HepG2 (cell line): Measurements from ENCODE around the gene STK39. TPM values are rescaled to one million over a fixed set of nuclear protein-coding genes. Genes with fewer than 3 reads are reported as not detected.

Source experiments
- ATAC-seq: fragments of 200-7000 bp; cut with Tn5 transposase; 3 replicates; pipeline ENCODE4 v1.9.1; 2020; ENCODE audit warnings: mild to moderate bottlenecking, moderate library complexity
- BruUV-seq: library from RNA; stranded (reverse); fragments of 400-500 nt; replicated peaks from 2 replicates; lab custom pipeline; 2021; lab: Mats Ljungman, UMichigan
- CTCF ChIA-PET: fragments of 300-600 bp; formaldehyde crosslinking; extraction: SDS; loops from one replicate; lab custom pipeline; 2021; ENCODE audit warnings: low total read pairs, inconsistent platforms, low intra/inter-chr PET ratio; lab: Yijun Ruan, JAX
- POLR2A ChIA-PET: fragments of 350-600 bp; sonication (Branson Sonifier 250); formaldehyde crosslinking; loops from one replicate; lab custom pipeline; 2020; ENCODE audit warnings: antibody characterized with exemption, inconsistent platforms; lab: Yijun Ruan, JAX
- DNase-seq: peaks from one replicate; pipeline ENCODE4 v3.0.0-alpha.2; 2015; ENCODE audit warnings: low spot score
- FAIRE-seq: peaks from 3 replicates; lab custom pipeline; 2011; peaks lifted over from hg19 to GRCh38; lab: Jason Lieb, UNC
- H2AFZ ChIP-seq: one replicate; pipeline ENCODE4 v1.6.1; 2011; ENCODE audit warnings: low read length, inconsistent platforms
- H3K27ac ChIP-seq: fragments of 300-600 bp; 3 replicates; pipeline ENCODE4 v1.8.0; 2011; ENCODE audit warnings: mixed run types, mild to moderate bottlenecking, mixed read lengths, low read length, inconsistent platforms; ENCODE audit not compliant: insufficient read depth; ENCODE audit errors: extremely low read length
- H3K27me3 ChIP-seq, 2 experiments: fragments of 200-600 bp in 1 of 2; 2 replicates in 1 of 2; 3 replicates in 1 of 2; pipeline versions ENCODE4 v1.6.0 to v1.8.0; 2011; ENCODE audit warnings: low read length in 2 of 2, mild to moderate bottlenecking in 2 of 2, moderate library complexity in 2 of 2, inconsistent platforms in 1 of 2; ENCODE audit not compliant: insufficient read depth in 2 of 2, control insufficient read depth in 1 of 2
- H3K36me3 ChIP-seq, 2 experiments: fragments of 200-600 bp in 1 of 2; replicated peaks in 1 of 2; 2 replicates in 1 of 2; 3 replicates in 1 of 2; pipeline versions ENCODE4 v1.5.1 to v1.8.0; 2011; ENCODE audit warnings: low read length in 2 of 2, inconsistent platforms in 1 of 2; ENCODE audit not compliant: insufficient read depth in 2 of 2, control insufficient read depth in 1 of 2
- H3K4me1 ChIP-seq: 2 replicates; pipeline ENCODE4 v1.5.1; 2012; ENCODE audit warnings: low read length, inconsistent platforms; ENCODE audit not compliant: insufficient read depth
- H3K4me2 ChIP-seq: 2 replicates; pipeline ENCODE4 v1.6.0; 2011; ENCODE audit warnings: low read depth, low read length, inconsistent platforms
- H3K4me3 ChIP-seq, 3 experiments: fragments of 200-600 bp in 1 of 3; sonication (generic), shearing (Covaris generic) in 1 of 3; replicated peaks in 1 of 3; 2 replicates each; pipeline ENCODE4 v1.5.1; 2011 to 2016; ENCODE audit warnings: low read length in 3 of 3, inconsistent platforms in 2 of 3, low read depth in 2 of 3, mild to moderate bottlenecking in 2 of 3, control low read depth in 1 of 3, mixed read lengths in 1 of 3; ENCODE audit not compliant: insufficient read depth in 1 of 3
- H3K79me2 ChIP-seq: one replicate; pipeline ENCODE4 v1.6.1; 2011; ENCODE audit warnings: low read length, inconsistent platforms; ENCODE audit not compliant: insufficient read depth
- H3K9ac ChIP-seq: 2 replicates; pipeline ENCODE4 v1.6.0; 2011; ENCODE audit warnings: mild to moderate bottlenecking, low read depth, low read length, inconsistent platforms; ENCODE audit not compliant: insufficient read depth
- H3K9me3 ChIP-seq: 2 replicates; pipeline ENCODE4 v1.5.1; 2012; ENCODE audit warnings: mild to moderate bottlenecking, low read length
- H4K20me1 ChIP-seq: 2 replicates; pipeline ENCODE4 v1.6.0; 2011; ENCODE audit warnings: inconsistent platforms, mild to moderate bottlenecking, low read length, moderate library complexity; ENCODE audit not compliant: insufficient read depth
- DNMT3B ChIP-seq: conservative IDR thresholded peaks from 2 replicates; pipeline ENCODE4 v1.6.1; 2016; ENCODE audit warnings: missing biosample characterization, control low read depth
- MAF1 ChIP-seq: sonication (generic); formaldehyde crosslinking; IDR thresholded peaks from 2 replicates; pipeline ENCODE4 v1.5.0; 2020; ENCODE audit warnings: missing genetic modification reagents, borderline replicate concordance
- NR2F6 ChIP-seq, 2 experiments: IDR thresholded peaks; 2 replicates each; pipeline ENCODE4 v1.6.1; 2016; ENCODE audit warnings: antibody characterized with exemption in 1 of 2, mild to moderate bottlenecking in 1 of 2
- SIN3B ChIP-seq: fragments of 150-350 bp; IDR thresholded peaks from 2 replicates; pipeline ENCODE4 v1.6.1; 2014; ENCODE audit warnings: low read length
- TRIM22 ChIP-seq: fragments of 450-650 bp; IDR thresholded peaks from 2 replicates; pipeline ENCODE4 v1.6.1; 2017
- TSC22D2 ChIP-seq: sonication (generic); formaldehyde crosslinking; IDR thresholded peaks from 2 replicates; pipeline ENCODE4 v1.5.1; 2020; ENCODE audit warnings: missing genetic modification reagents, mild to moderate bottlenecking, borderline replicate concordance
- U2AF1 ChIP-seq: fragments of 200-400 bp; formaldehyde crosslinking; optimal IDR thresholded peaks from 2 replicates; pipeline ENCODE3; 2017; ENCODE audit warnings: mild to moderate bottlenecking, low read depth, low read length
- ZNF3 ChIP-seq: IDR thresholded peaks from 2 replicates; pipeline ENCODE4 v1.7.0; 2017; ENCODE audit warnings: inconsistent platforms
- ZNF331 ChIP-seq: sonication (generic); formaldehyde crosslinking; IDR thresholded peaks from 2 replicates; pipeline ENCODE4 v1.4.0; 2020; ENCODE audit warnings: missing genetic modification reagents
- ZNF570 ChIP-seq: sonication (generic); formaldehyde crosslinking; IDR thresholded peaks from 2 replicates; pipeline ENCODE4 v1.4.0; 2020; ENCODE audit warnings: mild to moderate bottlenecking, missing genetic modification reagents, borderline replicate concordance
- ZNF598 ChIP-seq: sonication (generic); formaldehyde crosslinking; IDR thresholded peaks from 2 replicates; pipeline ENCODE4 v1.5.1; 2020; ENCODE audit warnings: mild to moderate bottlenecking, missing genetic modification reagents, borderline replicate concordance
- ZNF737 ChIP-seq: sonication (generic); formaldehyde crosslinking; IDR thresholded peaks from 2 replicates; pipeline ENCODE4 v1.5.0; 2020; ENCODE audit warnings: missing genetic modification reagents, mild to moderate bottlenecking, borderline replicate concordance
- WGBS: methylation state at CpG from one replicate; pipeline ENCODE4 v1.1.6; 2017; ENCODE audit warnings: low lambda C conversion rate; 5-methylcytosine and 5-hydroxymethylcytosine counted together
- in situ Hi-C: cut with HindIII; loops from 2 replicates; pipeline ENCODE4 v1.10.0; 2017; ENCODE audit warnings: low pct_unique_long_range_greater_than_20kb; ENCODE audit not compliant: extremely low pct_ligation_motif_present
- intact Hi-C: fragments of 100-400 bp; cut with micrococcal nuclease; formaldehyde crosslinking; loops from one replicate; pipeline ENCODE4 v1.10.0; 2022; ENCODE audit not compliant: unreplicated experiment
- polyA plus RNA-seq, 8 experiments: library from polyadenylated mRNA; depleted of rRNA in 3 of 8; stranded (reverse) in 7 of 8; unstranded in 1 of 8; fragments of >200 nt; fragmentation: Illumina TruSeq in 4 of 8; extraction: Trizol in 4 of 8; gene quantifications; 2 replicates each; pipeline versions ENCODE4 v1.2.1 to v1.2.3, GENCODE V29; 2011 to 2016; ENCODE audit warnings: low read depth in 4 of 8, missing spikeins in 1 of 8, mixed read lengths in 1 of 8; ENCODE audit not compliant: insufficient read depth in 1 of 8
- total RNA-seq, 5 experiments: library from RNA; depleted of rRNA; stranded (reverse); fragments of >200 nt; fragmentation: Illumina TruSeq; extraction: Trizol; gene quantifications; 2 replicates each; pipeline ENCODE4 v1.2.3, GENCODE V29; 2016; ENCODE audit warnings: low read depth in 1 of 5

The STK39 gene
- total and polyA plus RNA-seq, 2 of the 13 experiments (the other 11 are each of a cell fraction or from before 2014, with no cell fraction given) = 27.3 to 38.4 TPM

- DNase-seq (no peak), ATAC-seq (no peak), FAIRE-seq (no peak)
- ChIA-PET CTCF (no interaction called here), POLR2A (no interaction called here)
- H4K20me1 ChIP-seq = no peaks in the 10 kb centered on the region
- H3K79me2 ChIP-seq = no peaks in the 10 kb centered on the region
- no TSS peak for BruUV-seq
- no peak overlapping the region for H3K4me3 ChIP-seq
- no peaks in the 10 kb centered on the region for H3K9me3 ChIP-seq
- no peak overlapping the region for H2AFZ ChIP-seq
- in situ Hi-C loops = no loop called here
- WGBS = 96% methylated on average over 11 of the region's 11 CpGs
- no peak overlapping the region for H3K9ac ChIP-seq
- intact Hi-C loops = no loop called here
- H3K27me3 ChIP-seq = no peaks in the 10 kb centered on the region
- peaks cover 8 to 27% of the 10 kb centered on the region in 2 experiments for H3K36me3 ChIP-seq
- H3K4me1 ChIP-seq = peaks cover 13% of the 10 kb centered on the region
- TF ChIP-seq DNMT3B (CRISPR knock-in tag) = no peak
- no peak for TF ChIP-seq TRIM22
- no peak for TF ChIP-seq TSC22D2 (CRISPR knock-in tag)
- TF ChIP-seq MAF1 (CRISPR knock-in tag) = no peak
- no peak for TF ChIP-seq ZNF570
- TF ChIP-seq SIN3B = no peak
- TF ChIP-seq NR2F6 (IDR thresholded peaks at IDR 0.05) = no peak
- TF ChIP-seq NR2F6 (CRISPR knock-in tag; IDR thresholded peaks at IDR 0.05) = no peak
- TF ChIP-seq ZNF331 (CRISPR knock-in tag) = no peak
- TF ChIP-seq U2AF1 = no peak
- TF ChIP-seq ZNF3 (CRISPR knock-in tag) = no peak
- TF ChIP-seq ZNF598 (CRISPR knock-in tag) = no peak
- no peak for TF ChIP-seq ZNF737 (CRISPR knock-in tag)
- H3K27ac ChIP-seq = no peak overlapping the region
- H3K4me2 ChIP-seq = no peak overlapping the region
These were observed 221.8 kb downstream of the STK39 start for GRCh38 chr2:168025487-168026202.
